ENCODE results near the gene COPRS. TPM values are rescaled to one million over a fixed set of nuclear protein-coding genes. Genes with fewer than 3 reads are reported as not detected.
A peak's percentile ranks its signal among the peaks of the same experiment; 100 is the strongest.

COPRS gene
- total RNA-seq, 2 experiments from 2014 or later = 15.7 to 16.9 TPM

DNA sequence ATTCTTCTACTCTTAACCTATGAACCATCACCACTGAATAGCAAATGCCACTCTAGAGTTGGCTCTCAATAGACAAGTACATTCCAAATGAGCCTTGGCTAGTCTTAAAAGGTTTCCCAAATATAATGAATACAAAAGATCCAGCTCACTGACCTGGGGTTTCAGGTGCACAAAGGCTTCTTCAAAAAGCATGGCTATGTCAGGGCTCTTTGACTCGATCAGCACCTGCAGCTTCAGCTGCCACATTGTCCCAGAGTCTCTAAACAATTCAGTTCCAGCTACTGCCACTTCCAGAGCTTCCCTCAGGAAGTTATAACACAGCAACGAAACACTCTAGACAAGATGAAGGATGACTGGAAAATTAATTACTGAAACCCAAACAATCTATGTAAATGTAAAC, 16.0 kb upstream of the COPRS start:
- Mint-ChIP-seq H3K27ac (no peak overlapping the region), H3K4me3 (no peak overlapping the region), H3K36me3 (ENCODE audit: low read depth) (peaks cover 56% of the 10 kb centered on the region), H3K9me3 (no peaks in the 10 kb centered on the region), H3K4me1 (peaks cover 13% of the 10 kb centered on the region), H3K27me3 (no peaks in the 10 kb centered on the region)
- CTCF ChIA-PET = no interaction called here
- DNase-seq = no peak
- POLR2A ChIA-PET = no interaction called here

DNA sequence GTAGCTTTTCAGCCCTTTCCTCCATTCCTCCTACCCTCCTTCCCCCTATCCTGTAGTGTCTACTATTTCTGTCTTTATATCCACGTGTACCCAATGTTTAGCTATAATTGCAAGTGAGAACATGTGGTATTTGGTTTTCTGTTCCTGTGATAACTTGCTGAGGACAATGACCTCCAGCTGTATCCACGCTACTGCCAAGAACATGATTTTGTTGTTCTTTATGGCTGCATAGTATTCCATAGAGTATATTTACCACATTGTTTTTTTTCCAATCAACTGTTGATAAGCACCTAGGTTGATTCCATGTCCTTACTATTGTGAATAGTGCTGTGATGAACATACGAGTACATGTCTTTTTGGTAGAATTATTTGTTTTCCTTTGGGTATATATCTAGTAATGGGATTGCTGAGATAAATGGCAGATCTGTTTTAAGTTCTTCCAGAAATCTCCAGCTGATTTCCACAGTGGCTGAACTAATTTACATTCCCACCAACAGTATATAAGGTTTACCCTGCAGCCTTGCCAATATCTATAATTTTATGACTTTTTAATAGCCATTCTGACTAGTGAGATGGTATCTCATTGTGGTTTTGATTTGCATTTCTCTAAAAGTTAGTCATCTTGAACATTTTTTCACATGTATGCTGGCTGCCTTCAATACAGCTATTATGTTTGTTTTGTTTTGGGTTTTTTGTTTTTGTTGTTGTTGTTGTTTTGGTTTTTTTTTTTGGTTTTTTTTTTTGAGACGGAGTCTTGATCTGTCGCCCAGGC, 10.9 kb upstream of the COPRS start:
- Mint-ChIP-seq H3K4me1 (no peaks in the 10 kb centered on the region), H3K9me3 (no peaks in the 10 kb centered on the region), H3K27me3 (no peaks in the 10 kb centered on the region), H3K36me3 (ENCODE audit: low read depth) (peaks cover 55% of the 10 kb centered on the region), H3K27ac (peak overlapping the region; percentile 65), H3K4me3 (no peak overlapping the region)
- DNase-seq = no peak
- POLR2A ChIA-PET = interaction anchor here (0.7 kb wide), 1 partner anchor 57 kb away, joined by 4 read pairs; no protein-coding TSS in a partner anchor
- CTCF ChIA-PET = interaction anchor here (0.6 kb wide), 1 partner anchor 49 kb away, joined by 3 read pairs; no protein-coding TSS in a partner anchor

- Mint-ChIP-seq H3K27me3 (no peaks in the 10 kb centered on the region), H3K27ac (no peak overlapping the region), H3K4me1 (no peaks in the 10 kb centered on the region), H3K9me3 (no peaks in the 10 kb centered on the region), H3K36me3 (ENCODE audit: low read depth) (peaks cover 53% of the 10 kb centered on the region), H3K4me3 (no peak overlapping the region)
- ChIA-PET CTCF (interaction anchor here (0.6 kb wide), 1 partner anchor 50 kb away, joined by 3 read pairs; no protein-coding TSS in a partner anchor), POLR2A (no interaction called here)
- no peak for DNase-seq
Observed at GRCh38 chr17:31869031-31869430, 10.0 kb upstream of the COPRS start.

- H3K27ac Mint-ChIP-seq = peak overlapping the region; percentile 76
Observed at GRCh38 chr17:31859487-31860008, 504 bp upstream of the COPRS start.

GRCh38 chr17:31857920-31858641, 963 bp downstream of the COPRS start:
- no peak for DNase-seq
- Mint-ChIP-seq H3K36me3 (ENCODE audit: low read depth) (peaks cover 6% of the 10 kb centered on the region), H3K9me3 (no peaks in the 10 kb centered on the region), H3K4me1 (peaks cover 19% of the 10 kb centered on the region), H3K27ac (peak overlapping the region; percentile 84), H3K27me3 (no peaks in the 10 kb centered on the region), H3K4me3 (peak overlapping the region; percentile 81)
- POLR2A ChIA-PET = no interaction called here
- CTCF ChIA-PET = interaction anchor here (0.6 kb wide), 1 partner anchor 539 kb away, joined by 4 read pairs; no protein-coding TSS in a partner anchor

More at GRCh38 chr17:31859487-31860008, 504 bp upstream of the COPRS start:
- no peak for DNase-seq
- CTCF ChIA-PET = interaction anchor here (0.9 to 1.3 kb wide), 2 partner anchors 37 to 308 kb away, joined by 4 read pairs; no protein-coding TSS in a partner anchor
- Mint-ChIP-seq H3K27me3 (no peaks in the 10 kb centered on the region), H3K36me3 (ENCODE audit: low read depth) (peaks cover 12% of the 10 kb centered on the region), H3K4me1 (peaks cover 19% of the 10 kb centered on the region), H3K4me3 (peak overlapping the region; percentile 79), H3K9me3 (no peaks in the 10 kb centered on the region)
- POLR2A ChIA-PET = no interaction called here

- no peaks in the 10 kb centered on the region for H3K9me3 Mint-ChIP-seq
- H3K27me3 Mint-ChIP-seq = no peaks in the 10 kb centered on the region
- H3K27ac Mint-ChIP-seq = no peak overlapping the region
- POLR2A ChIA-PET = no interaction called here
- H3K36me3 Mint-ChIP-seq (ENCODE audit: low read depth) = no peaks in the 10 kb centered on the region
- H3K4me1 Mint-ChIP-seq = peaks cover 19% of the 10 kb centered on the region
- DNase-seq = no peak
- CTCF ChIA-PET = interaction anchor here (0.9 to 1.0 kb wide), 2 partner anchors 15 to 45 kb away, joined by 3 to 4 read pairs; partner anchors contain the start of gene UTP6
- H3K4me3 Mint-ChIP-seq = no peak overlapping the region
Observed at GRCh38 chr17:31856750-31857149, 2.3 kb downstream of the COPRS start.

DNA sequence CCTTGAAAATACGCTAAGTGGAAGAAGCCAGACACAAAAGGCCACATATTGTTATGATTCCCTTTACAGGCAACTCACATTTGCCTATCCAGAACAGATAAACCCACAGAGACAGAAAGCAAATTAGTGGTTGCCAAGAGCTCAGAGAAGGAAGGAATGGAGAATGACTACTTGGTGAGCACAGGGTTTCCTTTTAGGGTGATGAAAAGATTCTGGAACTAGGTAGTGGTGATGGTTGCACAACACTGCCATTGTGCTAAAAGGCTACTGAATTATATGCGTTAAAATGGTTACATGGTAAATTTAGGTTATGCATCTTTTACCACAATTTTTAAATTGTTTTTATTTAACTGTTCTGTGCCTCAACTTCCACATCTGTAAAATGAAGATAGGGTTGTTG, 4.4 kb downstream of the COPRS start:
- POLR2A ChIA-PET = no interaction called here
- DNase-seq = no peak
- Mint-ChIP-seq H3K9me3 (no peaks in the 10 kb centered on the region), H3K4me3 (no peak overlapping the region), H3K27ac (no peak overlapping the region), H3K4me1 (peaks cover 16% of the 10 kb centered on the region), H3K36me3 (ENCODE audit: low read depth) (no peaks in the 10 kb centered on the region), H3K27me3 (no peaks in the 10 kb centered on the region)
- CTCF ChIA-PET = no interaction called here

- H3K27me3 Mint-ChIP-seq = no peaks in the 10 kb centered on the region
- H3K27ac Mint-ChIP-seq = no peak overlapping the region
- H3K9me3 Mint-ChIP-seq = no peaks in the 10 kb centered on the region
- no peak for DNase-seq
- H3K4me3 Mint-ChIP-seq = no peak overlapping the region
- peaks cover 12% of the 10 kb centered on the region for H3K4me1 Mint-ChIP-seq
- POLR2A ChIA-PET = no interaction called here
- CTCF ChIA-PET = interaction anchor here (1.2 kb wide), 1 partner anchor 12 kb away, joined by 5 read pairs; no protein-coding TSS in a partner anchor
- no peaks in the 10 kb centered on the region for H3K36me3 Mint-ChIP-seq (ENCODE audit: low read depth)
Observed at GRCh38 chr17:31853911-31854470, 5.1 kb downstream of the COPRS start.

GRCh38 chr17:31845291-31845690, 13.8 kb downstream of the COPRS start:
- Mint-ChIP-seq H3K36me3 (ENCODE audit: low read depth) (no peaks in the 10 kb centered on the region), H3K27ac (no peak overlapping the region), H3K4me1 (no peaks in the 10 kb centered on the region), H3K9me3 (no peaks in the 10 kb centered on the region), H3K27me3 (peaks cover 3% of the 10 kb centered on the region), H3K4me3 (no peak overlapping the region)
- POLR2A ChIA-PET = interaction anchor here (0.6 kb wide), 1 partner anchor 467 kb away, joined by 5 read pairs; no protein-coding TSS in a partner anchor
- CTCF ChIA-PET = interaction anchor here (1.0 kb wide), 1 partner anchor 248 kb away, joined by 5 read pairs; no protein-coding TSS in a partner anchor
- DNase-seq = no peak

DNA sequence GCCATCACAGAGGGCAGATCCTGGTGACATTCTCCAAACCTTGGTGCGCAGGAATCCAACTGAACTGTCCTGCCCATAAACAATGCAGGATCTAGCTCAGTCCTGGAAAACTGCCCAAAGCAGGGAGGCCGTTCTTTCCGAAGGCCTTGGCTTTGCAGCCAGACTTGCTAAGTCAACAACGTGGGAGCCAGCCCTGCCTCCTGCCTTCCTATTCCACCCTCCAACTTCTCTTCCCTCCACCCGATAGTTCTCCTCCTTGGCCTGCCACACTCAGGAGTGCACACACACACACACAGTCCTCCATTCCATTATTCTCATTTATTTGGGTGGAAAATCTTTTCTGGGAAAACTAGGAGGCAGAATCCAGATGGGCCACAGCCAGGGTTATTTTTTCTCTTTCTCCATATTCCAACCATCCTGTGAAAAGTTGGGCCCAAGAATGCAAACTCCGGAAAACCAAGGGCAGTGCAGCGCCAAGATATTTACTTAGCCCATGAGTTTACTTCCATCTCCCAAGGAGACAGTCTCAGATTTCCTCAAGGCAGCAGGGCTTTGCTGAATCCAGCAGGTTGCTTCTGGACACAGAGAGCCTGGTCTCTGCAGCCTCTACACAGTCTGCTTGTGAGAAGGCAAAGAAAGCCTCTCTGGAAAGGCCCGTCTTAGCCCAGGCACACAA, 15.8 kb downstream of the COPRS start:
- Mint-ChIP-seq H3K27me3 (peaks cover 9% of the 10 kb centered on the region), H3K9me3 (no peaks in the 10 kb centered on the region), H3K4me1 (no peaks in the 10 kb centered on the region), H3K36me3 (ENCODE audit: low read depth) (no peaks in the 10 kb centered on the region), H3K4me3 (no peak overlapping the region), H3K27ac (no peak overlapping the region)
- POLR2A ChIA-PET = no interaction called here
- DNase-seq = no peak
- CTCF ChIA-PET = interaction anchor here (0.6 to 2.0 kb wide), 11 partner anchors 9 to 768 kb away, joined by 3 to 10 read pairs (median 4); no protein-coding TSS in a partner anchor

- H3K27ac Mint-ChIP-seq = no peak overlapping the region
- no peaks in the 10 kb centered on the region for H3K4me1 Mint-ChIP-seq
- peaks cover 9% of the 10 kb centered on the region for H3K27me3 Mint-ChIP-seq
- CTCF ChIA-PET = interaction anchor here (0.6 to 2.0 kb wide), 12 partner anchors 8 to 767 kb away, joined by 3 to 10 read pairs (median 4); no protein-coding TSS in a partner anchor
- no peak overlapping the region for H3K4me3 Mint-ChIP-seq
- POLR2A ChIA-PET = no interaction called here
- H3K9me3 Mint-ChIP-seq = no peaks in the 10 kb centered on the region
- H3K36me3 Mint-ChIP-seq (ENCODE audit: low read depth) = no peaks in the 10 kb centered on the region
- peak; percentile 77 for DNase-seq
Observed at GRCh38 chr17:31842195-31843069, 16.6 kb downstream of the COPRS start.

Data from activated CD4-positive, alpha-beta T cell treated with anti-CD3 and anti-CD28 coated beads, Interleukin-2, amount 10 ng/mL, durations not matched to agents 7 days and 5 days (primary cell).